Peyer's patch (tissue), 4 donors: ENCODE data around the gene OR9A2.

Source experiments
- POLR2A ChIP-seq, 2 donors: fragments of 450-650 bp; IDR thresholded peaks; one replicate each; pipeline ENCODE4 v1.5.1; 2017; ENCODE audit warnings: antibody characterized with exemption in 2 of 2, mild to moderate bottlenecking in 2 of 2, moderate library complexity in 2 of 2
- TF ChIP-seq, protein P1 (sequence below), 6 experiments: fragments of 450-650 bp in 4 of 6; fragments of 200-600 bp in 2 of 6; sonication (generic) in 1 of 6; IDR thresholded peaks; one replicate each; pipeline ENCODE4 v1.5.1; 2017 to 2019; ENCODE audit warnings: antibody characterized with exemption in 6 of 6, mild to moderate bottlenecking in 3 of 6, moderate library complexity in 1 of 6

DNA sequence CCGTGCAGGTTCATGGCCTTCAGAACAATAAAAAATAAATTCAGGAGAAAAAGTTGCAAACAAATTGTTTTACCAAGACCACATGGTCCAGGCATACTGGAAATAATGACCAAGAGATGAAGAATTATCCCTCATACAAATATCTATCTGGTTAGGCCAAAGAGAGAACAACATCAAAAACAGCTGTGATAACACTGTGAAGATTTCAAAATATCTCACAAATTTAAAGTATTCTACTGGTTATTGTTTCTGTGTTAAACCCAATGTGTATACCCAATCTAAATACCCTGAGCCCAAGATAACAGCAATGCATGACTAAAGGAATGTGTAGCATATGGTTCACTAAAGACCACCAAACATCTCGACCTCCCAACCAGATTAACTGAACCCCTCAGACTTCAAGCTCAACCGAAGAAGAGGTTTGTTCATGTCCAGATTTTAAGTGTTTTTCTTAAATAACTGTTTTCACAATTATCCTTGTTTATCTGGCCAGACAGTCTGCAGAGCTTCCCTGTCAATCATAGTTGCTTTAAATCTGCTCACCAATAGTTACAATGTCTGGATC lies 10.9 kb downstream of the OR9A2 start:
- TF ChIP-seq, protein P1, sequence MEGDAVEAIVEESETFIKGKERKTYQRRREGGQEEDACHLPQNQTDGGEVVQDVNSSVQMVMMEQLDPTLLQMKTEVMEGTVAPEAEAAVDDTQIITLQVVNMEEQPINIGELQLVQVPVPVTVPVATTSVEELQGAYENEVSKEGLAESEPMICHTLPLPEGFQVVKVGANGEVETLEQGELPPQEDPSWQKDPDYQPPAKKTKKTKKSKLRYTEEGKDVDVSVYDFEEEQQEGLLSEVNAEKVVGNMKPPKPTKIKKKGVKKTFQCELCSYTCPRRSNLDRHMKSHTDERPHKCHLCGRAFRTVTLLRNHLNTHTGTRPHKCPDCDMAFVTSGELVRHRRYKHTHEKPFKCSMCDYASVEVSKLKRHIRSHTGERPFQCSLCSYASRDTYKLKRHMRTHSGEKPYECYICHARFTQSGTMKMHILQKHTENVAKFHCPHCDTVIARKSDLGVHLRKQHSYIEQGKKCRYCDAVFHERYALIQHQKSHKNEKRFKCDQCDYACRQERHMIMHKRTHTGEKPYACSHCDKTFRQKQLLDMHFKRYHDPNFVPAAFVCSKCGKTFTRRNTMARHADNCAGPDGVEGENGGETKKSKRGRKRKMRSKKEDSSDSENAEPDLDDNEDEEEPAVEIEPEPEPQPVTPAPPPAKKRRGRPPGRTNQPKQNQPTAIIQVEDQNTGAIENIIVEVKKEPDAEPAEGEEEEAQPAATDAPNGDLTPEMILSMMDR (IDR thresholded peaks at IDR 0.05) = no peak
- no peak for TF ChIP-seq POLR2A (IDR thresholded peaks at IDR 0.05)
